Central memory CD8-positive, alpha-beta T cell (primary cell): ENCODE data around the gene RNF13.
"Not testable (repeated sequence)": the region's sequence is repeated elsewhere in the genome, so short reads cannot be mapped to it uniquely, and the experiment has no call there.

ENCODE experiments used
- ATAC-seq: fragments of 150-1000 bp; cut with Tn5 transposase; replicated peaks from 2 replicates; pipeline ENCODE4 v1.10.0; 2022; ENCODE audit warnings: mild to moderate bottlenecking, moderate FRiP score, moderate number of reproducible peaks; ENCODE audit not compliant: poor library complexity, severe bottlenecking; ENCODE audit errors: extremely low read depth
- DNase-seq, 2 donors: peaks; one replicate each; pipeline ENCODE4 v3.0.0; 2021; ENCODE audit warnings: low spot score in 2 of 2
- H3K27ac Mint-ChIP-seq: one replicate; pipeline ENCODE4 v1.8.0; 2022; ENCODE audit warnings: low read depth, mild to moderate bottlenecking, moderate library complexity, mixed read lengths
- H3K27me3 Mint-ChIP-seq: one replicate; pipeline ENCODE4 v1.8.0; 2022; ENCODE audit warnings: mixed read lengths
- H3K36me3 Mint-ChIP-seq: one replicate; pipeline ENCODE4 v1.8.0; 2022; ENCODE audit warnings: mild to moderate bottlenecking, moderate library complexity, mixed read lengths; ENCODE audit not compliant: insufficient read depth
- H3K4me1 Mint-ChIP-seq: one replicate; pipeline ENCODE4 v1.8.0; 2022; ENCODE audit warnings: mixed read lengths
- H3K4me3 Mint-ChIP-seq: one replicate; pipeline ENCODE4 v1.8.0; 2022; ENCODE audit warnings: mild to moderate bottlenecking, moderate library complexity, mixed read lengths
- H3K9me3 Mint-ChIP-seq: one replicate; pipeline ENCODE4 v1.8.0; 2022; ENCODE audit warnings: mixed read lengths

The RNF13 gene

GRCh38 chr3:149809699-149810098, 3.3 kb upstream of the RNF13 start:
- H3K4me1 Mint-ChIP-seq, result peaks cover 30% of the 10 kb centered on the region

GRCh38 chr3:149810846-149811245, 2.2 kb upstream of the RNF13 start:
- ATAC-seq, result no peak
- no peak overlapping the region for H3K4me3 Mint-ChIP-seq
- no peak overlapping the region for H3K27ac Mint-ChIP-seq

More at GRCh38 chr3:149809699-149810098, 3.3 kb upstream of the RNF13 start:
- Mint-ChIP-seq H3K27ac (no peak overlapping the region), H3K27me3 (peaks cover 26% of the 10 kb centered on the region), H3K9me3 (no peaks in the 10 kb centered on the region), H3K36me3 (peaks cover 7% of the 10 kb centered on the region), H3K4me3 (no peak overlapping the region)
- DNase-seq (no peak), ATAC-seq (no peak)

GRCh38 chr3:149812165-149812605, 830 bp upstream of the RNF13 start:
- peaks cover 50% of the 10 kb centered on the region for H3K4me1 Mint-ChIP-seq
- H3K4me3 Mint-ChIP-seq, result peak overlapping the region; percentile 98
- DNase-seq, result no peak
- peak overlapping the region; percentile 96 for H3K27ac Mint-ChIP-seq
- H3K9me3 Mint-ChIP-seq, result no peaks in the 10 kb centered on the region
- ATAC-seq, result no peak
- peaks cover 7% of the 10 kb centered on the region for H3K36me3 Mint-ChIP-seq
- H3K27me3 Mint-ChIP-seq, result peaks cover 12% of the 10 kb centered on the region

More at GRCh38 chr3:149810846-149811245, 2.2 kb upstream of the RNF13 start:
- DNase-seq, result no peak
- peaks cover 41% of the 10 kb centered on the region for H3K4me1 Mint-ChIP-seq
- H3K27me3 Mint-ChIP-seq, result peaks cover 26% of the 10 kb centered on the region
- peaks cover 7% of the 10 kb centered on the region for H3K36me3 Mint-ChIP-seq
- no peaks in the 10 kb centered on the region for H3K9me3 Mint-ChIP-seq

DNA sequence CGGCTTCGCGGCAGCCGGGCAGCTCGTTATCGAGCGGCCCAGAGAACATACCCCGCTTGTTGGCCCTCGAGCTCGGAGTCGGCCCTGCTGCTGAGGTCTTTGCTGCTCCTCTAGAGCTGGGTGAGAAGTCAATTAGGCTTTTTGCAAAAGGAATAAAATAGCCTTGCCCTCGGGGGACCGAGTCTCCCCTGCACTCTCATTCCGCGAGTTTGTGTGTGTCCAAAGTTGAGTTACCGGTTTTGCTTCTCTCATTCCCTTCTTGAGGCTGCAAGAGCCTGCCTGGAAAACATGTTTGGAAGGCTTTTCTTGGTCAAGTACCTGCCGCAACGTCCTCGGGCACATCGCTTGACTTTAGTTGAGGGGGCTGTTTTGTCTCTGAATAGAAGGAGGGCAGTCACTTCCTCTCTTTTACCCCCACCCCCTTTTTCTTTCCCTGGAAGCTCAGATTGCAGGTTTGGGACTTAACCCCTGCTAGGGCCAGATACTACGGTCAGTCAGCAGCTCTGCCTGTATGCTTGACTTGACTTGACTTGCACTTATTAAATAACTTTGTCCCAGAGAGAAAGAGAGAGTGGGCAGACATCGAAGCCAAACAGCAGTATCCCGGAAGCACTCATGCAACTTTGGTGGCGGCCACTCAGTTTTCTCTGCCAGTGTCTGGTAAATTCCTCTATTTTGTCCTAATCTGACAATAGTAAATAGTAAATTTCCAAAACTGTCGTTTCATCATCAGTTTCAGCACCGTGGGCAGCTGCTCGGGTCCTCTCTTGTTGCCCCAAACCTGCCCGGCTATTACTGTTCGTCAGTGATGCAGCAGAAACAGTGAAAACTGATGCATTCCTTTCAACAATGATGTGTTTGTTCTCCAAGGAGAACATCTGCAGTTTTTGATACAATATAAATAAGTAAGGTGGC, 609 bp downstream of the RNF13 start:
- Mint-ChIP-seq H3K4me1 (peaks cover 64% of the 10 kb centered on the region), H3K27me3 (no peaks in the 10 kb centered on the region), H3K36me3 (peaks cover 7% of the 10 kb centered on the region), H3K4me3 (peak overlapping the region; percentile 98), H3K9me3 (no peaks in the 10 kb centered on the region), H3K27ac (peak overlapping the region; percentile 96)
- DNase-seq (peak in 1 of 2 donors; percentile 15), ATAC-seq (peak; percentile 40)

DNA sequence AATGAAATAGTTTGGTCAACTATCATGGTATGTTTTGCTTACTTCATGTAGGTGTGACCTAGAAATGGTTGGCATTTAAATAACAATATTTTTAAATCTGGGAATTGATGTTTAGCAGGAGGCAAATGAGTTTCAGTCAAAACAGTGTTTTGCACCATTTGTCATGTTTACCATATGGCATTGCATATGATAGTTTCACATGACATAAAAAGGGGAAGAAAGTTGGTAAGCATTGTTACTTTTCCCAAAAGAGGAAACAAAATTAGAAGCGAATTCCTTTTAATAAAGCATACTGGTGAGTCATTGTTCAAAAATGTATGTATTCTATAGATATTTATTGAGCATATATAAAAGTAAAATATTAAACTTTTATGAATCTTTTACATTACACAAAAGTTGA, 2.3 kb downstream of the RNF13 start:
- Mint-ChIP-seq H3K27ac (no peak overlapping the region), H3K4me1 (peaks cover 73% of the 10 kb centered on the region), H3K9me3 (no peaks in the 10 kb centered on the region), H3K27me3 (no peaks in the 10 kb centered on the region), H3K36me3 (peaks cover 7% of the 10 kb centered on the region), H3K4me3 (no peak overlapping the region)
- DNase-seq (no peak), ATAC-seq (no peak)

DNA sequence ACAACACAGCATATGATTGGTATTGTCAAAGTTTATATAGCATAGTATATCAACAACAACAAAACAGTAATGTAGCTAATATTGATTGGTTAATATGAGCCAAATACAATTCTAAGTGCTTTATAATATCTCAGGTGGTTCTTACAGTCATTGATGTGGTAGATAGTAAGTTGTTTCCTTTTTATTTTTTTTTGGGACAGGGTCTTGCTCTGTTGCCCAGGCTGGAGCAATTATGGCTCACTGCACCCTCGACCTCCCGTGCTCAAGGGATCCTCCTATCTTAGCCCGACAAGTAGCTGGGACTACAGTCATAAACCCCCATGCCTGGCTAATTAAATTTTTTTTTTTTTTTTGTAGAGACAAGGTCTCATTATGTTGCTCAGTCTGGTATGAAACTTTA, 2.7 kb downstream of the RNF13 start:
- Mint-ChIP-seq H3K9me3 (no peaks in the 10 kb centered on the region), H3K27ac (peak overlapping the region; percentile 8), H3K4me1 (peaks cover 73% of the 10 kb centered on the region), H3K36me3 (peaks cover 7% of the 10 kb centered on the region), H3K4me3 (no peak overlapping the region), H3K27me3 (no peaks in the 10 kb centered on the region)
- ATAC-seq (no peak), DNase-seq (no peak)

- ATAC-seq (no peak), DNase-seq (no peak)
- no peaks in the 10 kb centered on the region for H3K27me3 Mint-ChIP-seq
- H3K36me3 Mint-ChIP-seq, result peaks cover 7% of the 10 kb centered on the region
- peak overlapping the region; percentile 8 for H3K27ac Mint-ChIP-seq
- no peak overlapping the region for H3K4me3 Mint-ChIP-seq
- H3K9me3 Mint-ChIP-seq, result no peaks in the 10 kb centered on the region
- peaks cover 76% of the 10 kb centered on the region for H3K4me1 Mint-ChIP-seq
Observed at GRCh38 chr3:149816311-149816710, 3.3 kb downstream of the RNF13 start.

GRCh38 chr3:149816986-149817385, 4.0 kb downstream of the RNF13 start:
- no peak for ATAC-seq
- no peaks in the 10 kb centered on the region for H3K9me3 Mint-ChIP-seq
- H3K27me3 Mint-ChIP-seq, result no peaks in the 10 kb centered on the region
- H3K27ac Mint-ChIP-seq, result no peak overlapping the region
- no peak for DNase-seq
- H3K4me3 Mint-ChIP-seq, result no peak overlapping the region
- H3K4me1 Mint-ChIP-seq, result peaks cover 83% of the 10 kb centered on the region
- H3K36me3 Mint-ChIP-seq, result peaks cover 7% of the 10 kb centered on the region

DNA sequence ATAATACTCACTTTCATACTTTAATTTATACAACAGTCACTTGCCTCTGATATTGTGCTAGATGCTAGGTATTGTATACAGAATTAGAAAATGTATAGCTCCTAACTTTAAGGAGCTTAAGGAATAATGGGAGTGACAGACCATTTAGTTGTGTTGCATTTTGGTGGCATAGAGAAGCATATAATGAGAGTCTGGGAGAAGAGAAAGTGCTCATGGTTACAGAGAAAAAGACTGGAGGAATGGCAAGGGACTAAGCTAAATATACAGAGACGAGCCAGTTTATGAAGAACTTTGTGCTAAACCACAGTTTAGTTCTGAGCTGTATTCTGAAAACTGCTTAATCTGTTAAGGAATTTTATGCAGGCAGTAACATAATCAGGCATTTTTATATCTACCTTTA, 6.4 kb downstream of the RNF13 start:
- no peak overlapping the region for H3K4me3 Mint-ChIP-seq
- H3K36me3 Mint-ChIP-seq, result no peaks in the 10 kb centered on the region
- H3K9me3 Mint-ChIP-seq, result no peaks in the 10 kb centered on the region
- no peak for ATAC-seq
- DNase-seq, result no peak
- peaks cover 74% of the 10 kb centered on the region for H3K4me1 Mint-ChIP-seq
- H3K27me3 Mint-ChIP-seq, result no peaks in the 10 kb centered on the region
- H3K27ac Mint-ChIP-seq, result no peak overlapping the region

DNA sequence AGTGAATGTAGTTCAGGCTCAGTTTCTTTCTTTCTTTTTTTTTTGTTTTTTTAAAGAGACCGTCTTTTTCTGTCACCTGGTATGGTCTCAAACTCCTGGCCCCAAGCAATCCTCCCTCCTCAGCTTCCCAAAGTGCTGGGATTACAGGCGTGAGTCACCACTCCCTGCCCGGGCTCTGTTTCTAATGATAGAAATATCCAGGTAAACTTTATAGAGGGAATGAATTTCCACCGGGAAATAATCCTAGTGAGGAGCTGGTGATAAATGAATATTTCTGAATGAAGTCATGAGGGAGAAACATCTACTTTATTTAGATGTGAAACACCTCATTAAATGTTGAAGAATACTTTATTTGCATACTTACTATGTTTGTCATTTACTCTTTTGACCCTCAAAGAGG, 7.2 kb downstream of the RNF13 start:
- Mint-ChIP-seq H3K27ac (no peak overlapping the region), H3K4me3 (no peak overlapping the region), H3K27me3 (no peaks in the 10 kb centered on the region), H3K36me3 (no peaks in the 10 kb centered on the region), H3K4me1 (peaks cover 67% of the 10 kb centered on the region), H3K9me3 (no peaks in the 10 kb centered on the region)
- DNase-seq (no peak), ATAC-seq (no peak)

DNA sequence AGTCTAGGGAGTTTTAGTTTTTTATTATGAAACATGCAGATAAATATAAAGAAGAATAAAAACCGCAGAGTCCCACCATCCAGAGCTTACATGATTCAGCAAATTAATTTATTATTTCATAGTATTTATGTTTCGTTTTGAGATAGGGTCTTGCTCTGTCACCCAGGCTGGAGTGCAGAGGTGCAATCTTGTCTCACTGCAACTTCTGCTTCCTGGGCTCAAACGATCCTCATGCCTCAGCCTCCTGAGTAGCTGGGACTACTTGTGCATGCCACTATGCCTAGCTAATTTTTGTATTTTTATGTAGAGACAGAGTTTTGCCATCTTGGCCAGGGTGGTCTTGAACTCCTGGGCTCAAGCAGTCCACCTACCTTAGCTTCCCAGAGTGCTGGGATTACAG, 13.6 kb downstream of the RNF13 start:
- H3K27ac Mint-ChIP-seq, result no peak overlapping the region
- H3K27me3 Mint-ChIP-seq, result no peaks in the 10 kb centered on the region
- H3K4me1 Mint-ChIP-seq, result peaks cover 41% of the 10 kb centered on the region
- peaks cover 5% of the 10 kb centered on the region for H3K9me3 Mint-ChIP-seq
- H3K4me3 Mint-ChIP-seq, result no peak overlapping the region
- DNase-seq (no peak), ATAC-seq (no peak)
- H3K36me3 Mint-ChIP-seq, result no peaks in the 10 kb centered on the region

- H3K27ac Mint-ChIP-seq, result no peak overlapping the region
Observed at GRCh38 chr3:149828390-149828789, 15.4 kb downstream of the RNF13 start.

GRCh38 chr3:149829631-149830030, 16.6 kb downstream of the RNF13 start:
- not testable (repeated sequence) for H3K27me3 Mint-ChIP-seq, H3K9me3 Mint-ChIP-seq, ATAC-seq, H3K27ac Mint-ChIP-seq, H3K4me3 Mint-ChIP-seq, H3K36me3 Mint-ChIP-seq, DNase-seq
- H3K4me1 Mint-ChIP-seq, result peaks cover 27% of the 10 kb centered on the region

More at GRCh38 chr3:149828390-149828789, 15.4 kb downstream of the RNF13 start:
- H3K36me3 Mint-ChIP-seq, result no peaks in the 10 kb centered on the region
- H3K4me1 Mint-ChIP-seq, result peaks cover 31% of the 10 kb centered on the region
- no peak overlapping the region for H3K4me3 Mint-ChIP-seq
- ATAC-seq (no peak), DNase-seq (no peak)
- H3K9me3 Mint-ChIP-seq, result peaks cover 5% of the 10 kb centered on the region
- no peaks in the 10 kb centered on the region for H3K27me3 Mint-ChIP-seq
